Neural cell (in vitro differentiated cells): Measurements from ENCODE around the gene CTRB1. TPM values are rescaled to one million over a fixed set of nuclear protein-coding genes. Genes with fewer than 3 reads are reported as not detected.

Experiments
- H2AFZ ChIP-seq: fragments of 200-600, 300-800 bp; sonication (generic), shearing (Covaris generic); 2 replicates; pipeline ENCODE4 v1.6.0; 2014; ENCODE audit warnings: low read depth, mild to moderate bottlenecking, antibody characterized with exemption, low read length, moderate library complexity
- H3F3A ChIP-seq: fragments of 200-600 bp; shearing (Covaris generic); 2 replicates; pipeline ENCODE4 v1.6.1; 2016; ENCODE audit warnings: mild to moderate bottlenecking, moderate library complexity, mixed read lengths, antibody characterized with exemption, low read length; ENCODE audit not compliant: insufficient read depth, poor library complexity, severe bottlenecking
- H3K27ac ChIP-seq: fragments of 200-600, 300-800 bp; sonication (generic), shearing (Covaris generic); 2 replicates; pipeline ENCODE4 v1.5.1; 2014; ENCODE audit warnings: mild to moderate bottlenecking, low read length, moderate library complexity
- H3K27me3 ChIP-seq: fragments of 300-800, 200-600 bp; sonication (generic), shearing (Covaris generic); 2 replicates; pipeline ENCODE4 v1.6.0; 2014; ENCODE audit warnings: mild to moderate bottlenecking, low read depth, low read length, moderate library complexity; ENCODE audit not compliant: insufficient read depth
- H3K36me3 ChIP-seq: fragments of 300-800, 200-600 bp; sonication (generic), shearing (Covaris generic); 2 replicates; pipeline ENCODE4 v1.5.1; 2014; ENCODE audit warnings: mild to moderate bottlenecking, antibody characterized with exemption, low read length, moderate library complexity; ENCODE audit not compliant: insufficient read depth
- H3K4me2 ChIP-seq: fragments of 300-800, 200-600 bp; sonication (generic), shearing (Covaris generic); 2 replicates; pipeline ENCODE4 v1.6.0; 2014; ENCODE audit warnings: mild to moderate bottlenecking, low read length
- H3K4me3 ChIP-seq: fragments of 300-800, 200-600 bp; sonication (generic), shearing (Covaris generic); 2 replicates; pipeline ENCODE4 v1.5.1; 2014; ENCODE audit warnings: mild to moderate bottlenecking, low read length, moderate library complexity
- H3K79me2 ChIP-seq: fragments of 200-600 bp; shearing (Covaris generic); replicated peaks from 2 replicates; pipeline ENCODE4 v1.6.0; 2014; ENCODE audit warnings: mild to moderate bottlenecking, low read length, moderate library complexity; ENCODE audit not compliant: insufficient read depth
- H3K9ac ChIP-seq: fragments of 300-800, 200-600 bp; sonication (generic), shearing (Covaris generic); 2 replicates; pipeline ENCODE4 v1.6.1; 2016; ENCODE audit warnings: mild to moderate bottlenecking, low read length, mixed read lengths
- H3K9me2 ChIP-seq: fragments of 200-600 bp; shearing (Covaris generic); 2 replicates; pipeline ENCODE4 v1.6.1; 2016; ENCODE audit warnings: mild to moderate bottlenecking, low read length, mixed read lengths; ENCODE audit not compliant: insufficient read depth
- H3K9me3 ChIP-seq: fragments of 200-600, 300-800 bp; sonication (generic), shearing (Covaris generic); 2 replicates; pipeline ENCODE4 v1.6.1; 2016; ENCODE audit warnings: mild to moderate bottlenecking, mixed run types, low read length, moderate library complexity, mixed read lengths
- H4K20me1 ChIP-seq: fragments of 200-600 bp; shearing (Covaris generic); 2 replicates; pipeline ENCODE4 v1.6.1; 2016; ENCODE audit warnings: mild to moderate bottlenecking, mixed run types; ENCODE audit not compliant: insufficient read depth
- EP300 ChIP-seq: fragments of 450-650 bp; conservative IDR thresholded peaks from 2 replicates; pipeline ENCODE4 v1.6.1; 2014; ENCODE audit warnings: antibody characterized with exemption, mild to moderate bottlenecking, moderate library complexity; ENCODE audit not compliant: poor library complexity, severe bottlenecking
- EZH2 ChIP-seq: fragments of 200-600, 300-800 bp; shearing (Covaris generic), sonication (generic); IDR thresholded peaks from 2 replicates; pipeline ENCODE4 v1.6.1; 2014; ENCODE audit warnings: antibody characterized with exemption, low read length, borderline replicate concordance, mild to moderate bottlenecking; ENCODE audit not compliant: insufficient read depth, poor library complexity, severe bottlenecking
- MXI1 ChIP-seq: fragments of 450-650 bp; conservative IDR thresholded peaks from 2 replicates; pipeline ENCODE4 v1.6.1; 2014; ENCODE audit warnings: antibody characterized with exemption, mild to moderate bottlenecking; ENCODE audit not compliant: poor library complexity, severe bottlenecking
- POLR2AphosphoS5 ChIP-seq: IDR thresholded peaks from 2 replicates; pipeline ENCODE4 v1.6.1; 2012
- RAD21 ChIP-seq: fragments of 450-650 bp; conservative IDR thresholded peaks from 2 replicates; pipeline ENCODE4 v1.6.1; 2014; ENCODE audit warnings: antibody characterized with exemption, mild to moderate bottlenecking, moderate library complexity
- REST ChIP-seq: IDR thresholded peaks from 2 replicates; pipeline ENCODE4 v1.6.1; 2012; ENCODE audit warnings: borderline replicate concordance
- SMC3 ChIP-seq: fragments of 450-650 bp; conservative IDR thresholded peaks from 2 replicates; pipeline ENCODE4 v1.6.1; 2014; ENCODE audit warnings: antibody characterized with exemption, mild to moderate bottlenecking, moderate library complexity; ENCODE audit not compliant: poor library complexity
- TAF1 ChIP-seq: IDR thresholded peaks from 2 replicates; pipeline ENCODE4 v1.6.1; 2012; ENCODE audit warnings: low read depth
- polyA plus RNA-seq: library from polyadenylated mRNA; depleted of rRNA; stranded (reverse); fragments of >200 nt; gene quantifications from 2 replicates; pipeline ENCODE4 v1.2.3, GENCODE V29; 2014
- TF ChIP-seq, protein P1 (sequence below): fragments of 450-650 bp; IDR thresholded peaks from 2 replicates; pipeline ENCODE4 v1.5.1; 2014; ENCODE audit warnings: antibody characterized with exemption, mild to moderate bottlenecking, moderate library complexity; ENCODE audit not compliant: poor library complexity, severe bottlenecking

The CTRB1 gene
- polyA plus RNA-seq, 1 donor from 2014 or later = not detected

GRCh38 chr16:75172578-75172977, 46.2 kb upstream of the CTRB1 start:
- Histone ChIP-seq H3K4me2 (no peak overlapping the region), H3K9me3 (peaks cover 43% of the 10 kb centered on the region), H3K27ac (no peak overlapping the region), H3K4me3 (no peak overlapping the region), H2AFZ (no peak overlapping the region), H3K79me2 (no peaks in the 10 kb centered on the region), H3K27me3 (no peaks in the 10 kb centered on the region), H4K20me1 (no peaks in the 10 kb centered on the region), H3K9ac (no peak overlapping the region), H3F3A (no peaks in the 10 kb centered on the region), H3K9me2 (no peaks in the 10 kb centered on the region), H3K36me3 (peaks cover 49% of the 10 kb centered on the region)
- TF ChIP-seq EZH2 (no peak), TAF1 (no peak), REST (no peak), SMC3 (no peak), MXI1 (no peak), RAD21 (no peak), POLR2AphosphoS5 (no peak), EP300 (no peak)
- TF ChIP-seq, protein P1, sequence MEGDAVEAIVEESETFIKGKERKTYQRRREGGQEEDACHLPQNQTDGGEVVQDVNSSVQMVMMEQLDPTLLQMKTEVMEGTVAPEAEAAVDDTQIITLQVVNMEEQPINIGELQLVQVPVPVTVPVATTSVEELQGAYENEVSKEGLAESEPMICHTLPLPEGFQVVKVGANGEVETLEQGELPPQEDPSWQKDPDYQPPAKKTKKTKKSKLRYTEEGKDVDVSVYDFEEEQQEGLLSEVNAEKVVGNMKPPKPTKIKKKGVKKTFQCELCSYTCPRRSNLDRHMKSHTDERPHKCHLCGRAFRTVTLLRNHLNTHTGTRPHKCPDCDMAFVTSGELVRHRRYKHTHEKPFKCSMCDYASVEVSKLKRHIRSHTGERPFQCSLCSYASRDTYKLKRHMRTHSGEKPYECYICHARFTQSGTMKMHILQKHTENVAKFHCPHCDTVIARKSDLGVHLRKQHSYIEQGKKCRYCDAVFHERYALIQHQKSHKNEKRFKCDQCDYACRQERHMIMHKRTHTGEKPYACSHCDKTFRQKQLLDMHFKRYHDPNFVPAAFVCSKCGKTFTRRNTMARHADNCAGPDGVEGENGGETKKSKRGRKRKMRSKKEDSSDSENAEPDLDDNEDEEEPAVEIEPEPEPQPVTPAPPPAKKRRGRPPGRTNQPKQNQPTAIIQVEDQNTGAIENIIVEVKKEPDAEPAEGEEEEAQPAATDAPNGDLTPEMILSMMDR = no peak

GRCh38 chr16:75175074-75175473, 43.7 kb upstream of the CTRB1 start:
- Histone ChIP-seq H3F3A (no peaks in the 10 kb centered on the region), H3K79me2 (no peaks in the 10 kb centered on the region), H4K20me1 (no peaks in the 10 kb centered on the region), H3K9me2 (no peaks in the 10 kb centered on the region), H3K9ac (no peak overlapping the region), H3K36me3 (peaks cover 24% of the 10 kb centered on the region), H3K27me3 (no peaks in the 10 kb centered on the region), H3K4me3 (no peak overlapping the region), H3K4me2 (no peak overlapping the region), H3K27ac (no peak overlapping the region), H2AFZ (no peak overlapping the region), H3K9me3 (peaks cover 22% of the 10 kb centered on the region)
- TF ChIP-seq, protein P1 = no peak
- no peak for TF ChIP-seq MXI1
- TF ChIP-seq EP300 = no peak
- TF ChIP-seq EZH2 = no peak
- no peak for TF ChIP-seq SMC3
- TF ChIP-seq TAF1 = no peak
- no peak for TF ChIP-seq RAD21
- TF ChIP-seq REST = no peak
- TF ChIP-seq POLR2AphosphoS5 = no peak
